SH-SY5Y (cell line): ENCODE results near the gene SDK1.

Experiments used
- GATA2 ChIP-seq: IDR thresholded peaks from 2 replicates; pipeline ENCODE4 v1.6.1; 2011; ENCODE audit warnings: mild to moderate bottlenecking, low read depth, low read length
- GATA3 ChIP-seq: IDR thresholded peaks from 2 replicates; pipeline ENCODE4 v1.6.1; 2011; ENCODE audit warnings: low read depth, mild to moderate bottlenecking, low read length, moderate library complexity

DNA sequence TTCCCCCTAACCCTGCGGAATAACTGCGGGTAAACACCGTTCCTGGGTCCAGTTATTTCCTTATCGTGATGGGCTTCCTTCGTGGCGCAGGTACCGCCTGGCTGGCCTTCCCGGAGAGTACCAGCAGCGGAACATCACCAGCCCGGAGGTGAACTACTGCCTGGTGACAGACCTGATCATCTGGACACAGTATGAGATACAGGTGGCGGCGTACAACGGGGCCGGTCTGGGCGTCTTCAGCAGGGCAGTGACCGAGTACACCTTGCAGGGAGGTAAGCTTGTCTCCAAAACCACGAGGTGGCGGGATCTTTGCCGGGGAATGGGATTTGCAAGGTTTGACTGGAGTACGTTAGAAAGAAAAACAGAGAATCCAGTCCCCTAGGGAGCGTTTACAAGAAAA, 716.0 kb downstream of the SDK1 start:
- TF ChIP-seq GATA2 = no peak
- TF ChIP-seq GATA3 = no peak
